Stimulated activated CD8-positive, alpha-beta memory T cell treated with anti-CD3 and anti-CD28 coated beads, Interleukin-15, amount 100 ng/mL, for 1 hour (primary cell): ENCODE measurements around the gene DOK7.

Experiments used
- DNase-seq: peaks from one replicate; pipeline ENCODE4 v3.0.0-alpha.2; 2020; ENCODE audit warnings: low read depth

DOK7 gene

GRCh38 chr4:3487861-3488260 is 24.8 kb downstream of the DOK7 start:
- DNase-seq = no peak

GRCh38 chr4:3488820-3489219 is 25.7 kb downstream of the DOK7 start:
- no peak for DNase-seq

GRCh38 chr4:3489451-3489962 is 26.4 kb downstream of the DOK7 start:
- no peak for DNase-seq

- no peak for DNase-seq
Measured at GRCh38 chr4:3491681-3492405, 28.7 kb downstream of the DOK7 start.

- no peak for DNase-seq
Measured at GRCh38 chr4:3492741-3493719, 29.9 kb downstream of the DOK7 start.

- no peak for DNase-seq
Measured at GRCh38 chr4:3493720-3494461, 30.8 kb downstream of the DOK7 start.

- no peak for DNase-seq
Measured at GRCh38 chr4:3494462-3494871, 31.4 kb downstream of the DOK7 start.

- DNase-seq = no peak
Measured at GRCh38 chr4:3495204-3495975, 32.3 kb downstream of the DOK7 start.

GRCh38 chr4:3496021-3496420 is 32.9 kb downstream of the DOK7 start:
- DNase-seq = no peak

- DNase-seq = no peak
Measured at GRCh38 chr4:3497095-3497494, 34.0 kb downstream of the DOK7 start.

- no peak for DNase-seq
Measured at GRCh38 chr4:3497523-3498389, 34.6 kb downstream of the DOK7 start.

- no peak for DNase-seq
Measured at GRCh38 chr4:3498407-3498806, 35.3 kb downstream of the DOK7 start.

- no peak for DNase-seq
Measured at GRCh38 chr4:3498901-3499510, 35.9 kb downstream of the DOK7 start.

- DNase-seq = no peak
Measured at GRCh38 chr4:3499710-3500109, 36.6 kb downstream of the DOK7 start.

GRCh38 chr4:3500111-3500510 is 37.0 kb downstream of the DOK7 start:
- no peak for DNase-seq

- no peak for DNase-seq
Measured at GRCh38 chr4:3500634-3501101, 37.6 kb downstream of the DOK7 start.

GRCh38 chr4:3501126-3501824 is 38.2 kb downstream of the DOK7 start:
- DNase-seq = no peak

GRCh38 chr4:3501825-3502425 is 38.8 kb downstream of the DOK7 start:
- no peak for DNase-seq
